BJ (cell line): Measurements from ENCODE around the gene EFNA1. TPM values are rescaled to one million over a fixed set of nuclear protein-coding genes. Genes with fewer than 3 reads are reported as not detected.

Experiments
- CTCF ChIA-PET: fragments of 350-600 bp; formaldehyde crosslinking; extraction: SDS; loops from one replicate; lab custom pipeline; 2021; ENCODE audit warnings: antibody characterized with exemption, inconsistent platforms; lab: Yijun Ruan, JAX
- POLR2A ChIA-PET: fragments of 300-600 bp; sonication (Branson Sonifier 250); formaldehyde crosslinking; extraction: SDS; loops from one replicate; lab custom pipeline; 2021; ENCODE audit warnings: antibody characterized with exemption; lab: Charles Lee
- DNase-seq: peaks from one replicate; pipeline ENCODE4 v3.0.0-alpha.2; 2011; ENCODE audit warnings: low read depth
- H3K27me3 ChIP-seq: 2 replicates; pipeline ENCODE4 v1.6.0; 2011; ENCODE audit warnings: low read length; ENCODE audit not compliant: control insufficient read depth, insufficient read depth
- H3K36me3 ChIP-seq: 2 replicates; pipeline ENCODE4 v1.5.1; 2011; ENCODE audit warnings: low read length; ENCODE audit not compliant: control insufficient read depth, insufficient read depth
- H3K4me3 ChIP-seq: 2 replicates; pipeline ENCODE4 v1.5.1; 2011; ENCODE audit warnings: low read depth, mild to moderate bottlenecking, control low read depth, low read length
- polyA plus RNA-seq: library from polyadenylated mRNA; depleted of rRNA; stranded (reverse); fragments of >200 nt; gene quantifications from 2 replicates; pipeline ENCODE4 v1.2.3, GENCODE V29; 2011
- TF ChIP-seq, protein P1 (sequence below): IDR thresholded peaks from 2 replicates; pipeline ENCODE4 v1.5.1; 2011; ENCODE audit warnings: low read depth, mild to moderate bottlenecking, control low read depth, inconsistent platforms, low read length, moderate library complexity; ENCODE audit not compliant: insufficient read depth

Gene EFNA1
- polyA plus RNA-seq, 1 experiment: 1.6 TPM

DNA sequence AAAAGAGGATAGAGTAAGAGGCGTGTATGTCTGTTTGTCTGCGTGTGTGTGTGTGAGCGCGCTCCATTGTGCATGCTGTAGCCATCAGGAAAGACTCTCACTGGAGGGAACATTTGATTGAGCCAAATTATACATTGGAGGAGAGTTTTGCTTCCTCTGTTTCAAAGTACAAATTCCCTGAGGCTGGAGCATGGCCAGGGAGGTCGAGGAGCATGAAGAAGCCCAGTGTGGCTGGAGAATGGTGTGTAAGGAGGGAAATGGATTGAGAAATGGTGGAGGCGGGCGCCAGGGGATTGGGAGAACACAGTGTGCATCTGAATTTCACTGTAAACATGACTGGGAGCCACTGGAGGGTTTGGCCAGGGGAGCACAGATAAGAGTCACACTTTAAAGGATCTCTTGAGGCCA is 22.1 kb upstream of the EFNA1 start:
- CTCF ChIA-PET: interaction anchor here (1.2 to 3.6 kb wide), 2 partner anchors 14 to 67 kb away, joined by 3 to 19 read pairs; partner anchors contain the start of gene KRTCAP2
- POLR2A ChIA-PET: no interaction called here

DNA sequence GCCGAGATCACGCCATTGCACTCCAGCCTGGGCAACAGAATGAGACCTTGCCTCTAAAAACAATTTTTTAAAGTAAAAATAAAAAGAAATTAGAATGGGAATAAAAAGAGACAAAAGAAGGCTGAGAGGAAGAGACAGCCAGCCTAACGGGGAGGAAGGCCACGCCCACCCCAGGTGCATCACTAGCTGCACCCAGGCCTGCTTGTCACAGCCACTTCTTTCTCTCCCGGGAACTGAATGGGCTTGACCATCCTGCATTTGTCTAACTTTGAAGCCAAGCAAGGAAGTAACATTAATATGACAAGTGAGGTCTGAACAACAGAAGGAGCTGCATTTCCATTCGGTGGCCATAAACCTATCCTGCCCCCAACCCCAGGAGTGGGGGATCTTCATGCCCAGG is 20.8 kb upstream of the EFNA1 start:
- ChIA-PET CTCF (interaction anchor here (0.6 to 3.6 kb wide), 5 partner anchors 15 to 68 kb away, joined by 3 to 19 read pairs (median 3); partner anchors contain the start of gene KRTCAP2), POLR2A (no interaction called here)
- Histone ChIP-seq H3K4me3 (no peak overlapping the region), H3K27me3 (peaks cover 13% of the 10 kb centered on the region), H3K36me3 (no peaks in the 10 kb centered on the region)
- DNase-seq: no peak
- TF ChIP-seq, protein P1, sequence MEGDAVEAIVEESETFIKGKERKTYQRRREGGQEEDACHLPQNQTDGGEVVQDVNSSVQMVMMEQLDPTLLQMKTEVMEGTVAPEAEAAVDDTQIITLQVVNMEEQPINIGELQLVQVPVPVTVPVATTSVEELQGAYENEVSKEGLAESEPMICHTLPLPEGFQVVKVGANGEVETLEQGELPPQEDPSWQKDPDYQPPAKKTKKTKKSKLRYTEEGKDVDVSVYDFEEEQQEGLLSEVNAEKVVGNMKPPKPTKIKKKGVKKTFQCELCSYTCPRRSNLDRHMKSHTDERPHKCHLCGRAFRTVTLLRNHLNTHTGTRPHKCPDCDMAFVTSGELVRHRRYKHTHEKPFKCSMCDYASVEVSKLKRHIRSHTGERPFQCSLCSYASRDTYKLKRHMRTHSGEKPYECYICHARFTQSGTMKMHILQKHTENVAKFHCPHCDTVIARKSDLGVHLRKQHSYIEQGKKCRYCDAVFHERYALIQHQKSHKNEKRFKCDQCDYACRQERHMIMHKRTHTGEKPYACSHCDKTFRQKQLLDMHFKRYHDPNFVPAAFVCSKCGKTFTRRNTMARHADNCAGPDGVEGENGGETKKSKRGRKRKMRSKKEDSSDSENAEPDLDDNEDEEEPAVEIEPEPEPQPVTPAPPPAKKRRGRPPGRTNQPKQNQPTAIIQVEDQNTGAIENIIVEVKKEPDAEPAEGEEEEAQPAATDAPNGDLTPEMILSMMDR: no peak

More for the DNA sequence above, 22.1 kb upstream of the EFNA1 start:
- TF ChIP-seq, protein P1: no peak
- H3K27me3 ChIP-seq: peaks cover 9% of the 10 kb centered on the region
- H3K36me3 ChIP-seq: no peaks in the 10 kb centered on the region
- H3K4me3 ChIP-seq: no peak overlapping the region
- DNase-seq: no peak

DNA sequence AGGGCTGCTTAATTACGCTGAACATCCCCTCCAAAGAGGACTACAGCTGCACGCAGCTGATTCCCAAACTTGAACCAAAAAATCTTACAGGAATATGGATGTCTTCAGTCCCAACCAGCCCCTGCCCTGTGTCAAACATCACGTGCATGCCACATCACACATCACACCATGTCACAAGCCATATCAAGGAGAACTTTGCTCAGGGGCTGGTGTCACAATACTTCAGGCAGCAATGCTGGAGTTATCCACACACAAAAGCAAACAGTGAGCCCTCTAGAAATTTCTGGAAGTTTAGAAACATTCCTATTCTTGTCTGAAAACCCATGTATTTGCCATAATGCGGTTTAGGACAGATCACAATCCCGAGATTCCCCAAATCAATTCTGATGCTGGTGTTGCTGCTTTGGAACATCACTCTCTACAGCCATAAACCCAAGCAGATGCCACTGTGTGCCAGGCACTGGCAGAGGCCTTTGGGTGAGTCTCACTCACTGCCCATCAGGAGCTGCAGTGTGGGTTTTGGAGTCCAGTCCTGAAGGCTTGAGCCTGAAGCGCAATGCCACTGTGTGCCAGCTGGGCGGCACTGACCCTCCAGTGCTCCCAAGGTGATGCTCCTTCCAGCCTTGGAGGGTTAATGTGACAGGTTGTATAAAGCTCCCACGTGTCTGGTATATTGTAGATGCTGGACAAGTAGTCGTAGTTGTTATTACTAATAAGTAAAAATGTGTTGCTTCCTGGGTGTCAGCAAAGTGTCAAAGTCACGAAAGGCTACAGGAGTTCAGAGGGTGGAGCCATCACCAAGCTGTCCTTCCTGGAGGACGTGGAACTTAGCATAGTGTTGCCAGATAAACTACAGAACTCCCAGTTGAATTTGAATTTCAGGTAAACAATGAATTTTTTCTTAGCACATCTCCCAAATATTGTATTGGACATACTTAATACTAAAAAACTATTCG is 20.1 kb upstream of the EFNA1 start:
- ChIA-PET POLR2A (no interaction called here), CTCF (interaction anchor here (0.8 to 3.6 kb wide), 5 partner anchors 16 to 65 kb away, joined by 3 to 19 read pairs (median 7); partner anchors contain the start of gene KRTCAP2)
- H3K4me3 ChIP-seq: no peak overlapping the region
- DNase-seq: no peak
- TF ChIP-seq, protein P1: no peak
- H3K27me3 ChIP-seq: peaks cover 13% of the 10 kb centered on the region
- H3K36me3 ChIP-seq: no peaks in the 10 kb centered on the region

DNA sequence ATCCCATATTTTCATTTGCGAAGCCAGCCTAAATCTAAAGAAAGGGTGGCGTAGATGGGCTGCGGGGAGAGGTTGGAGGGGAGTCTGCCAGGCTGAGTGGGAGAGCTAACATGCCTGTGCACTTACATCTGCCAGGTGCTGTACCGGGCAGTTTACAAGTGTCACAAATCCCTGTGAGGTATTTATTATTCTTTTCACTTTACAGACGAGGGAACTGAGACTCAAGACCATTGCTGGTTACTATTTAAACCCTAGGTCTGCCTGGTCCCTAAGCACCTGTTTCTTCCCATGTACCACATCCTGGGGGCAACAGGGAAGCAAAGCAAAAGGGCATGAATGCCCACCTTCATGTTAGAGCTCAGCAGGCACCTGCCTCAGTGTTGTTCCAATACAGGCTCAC is 19.4 kb upstream of the EFNA1 start:
- POLR2A ChIA-PET: no interaction called here
- H3K36me3 ChIP-seq: no peaks in the 10 kb centered on the region
- CTCF ChIA-PET: interaction anchor here (2.1 kb wide), 1 partner anchor 17 kb away, joined by 7 read pairs; no protein-coding TSS in a partner anchor
- DNase-seq: no peak
- H3K4me3 ChIP-seq: no peak overlapping the region
- TF ChIP-seq, protein P1: no peak
- H3K27me3 ChIP-seq: peaks cover 13% of the 10 kb centered on the region

DNA sequence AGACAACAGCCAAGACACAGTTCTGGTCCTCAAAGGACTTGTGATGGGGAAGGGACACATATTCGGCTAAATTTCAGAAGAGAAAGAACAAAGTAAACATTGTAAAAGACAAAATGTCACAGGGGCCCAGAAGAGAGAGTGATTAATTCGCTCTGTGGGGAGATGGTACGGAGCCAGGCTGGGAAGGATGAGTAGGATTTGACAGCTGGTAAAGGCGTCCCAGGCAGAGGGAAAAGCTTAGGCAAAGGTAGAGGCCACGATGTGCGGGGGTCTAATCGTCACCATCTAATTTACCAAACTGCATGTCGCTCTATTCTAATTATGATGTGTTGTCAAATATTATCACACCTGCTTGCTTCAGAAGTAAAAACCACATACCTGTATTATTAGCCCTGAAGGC is 17.3 kb upstream of the EFNA1 start:
- CTCF ChIA-PET: interaction anchor here (1.0 to 2.2 kb wide), 2 partner anchors 19 to 25 kb away, joined by 4 to 7 read pairs; no protein-coding TSS in a partner anchor
- TF ChIP-seq, protein P1: no peak
- DNase-seq: no peak

More for the DNA sequence above, 17.3 kb upstream of the EFNA1 start:
- POLR2A ChIA-PET: no interaction called here
- Histone ChIP-seq H3K36me3 (no peaks in the 10 kb centered on the region), H3K27me3 (peaks cover 13% of the 10 kb centered on the region), H3K4me3 (no peak overlapping the region)
